K562 (cell line): ENCODE results near the gene AAMDC. TPM values are rescaled to one million over a fixed set of nuclear protein-coding genes. Genes with fewer than 3 reads are reported as not detected.

Source experiments
- ATAC-seq: fragments of 200-7000 bp; cut with Tn5 transposase; 3 replicates; pipeline ENCODE4 v1.9.1; 2020; ENCODE audit warnings: moderate library complexity
- BruUV-seq: library from RNA; stranded (reverse); fragments of 400-500 nt; replicated peaks from 2 replicates; lab custom pipeline; 2021; lab: Mats Ljungman, UMichigan
- CTCF ChIA-PET: fragments of 300-600 bp; formaldehyde crosslinking; extraction: SDS; loops from one replicate; lab custom pipeline; 2021; ENCODE audit warnings: low intra/inter-chr PET ratio; lab: Yijun Ruan, JAX
- POLR2A ChIA-PET: fragments of 300-600, 350-650 bp; sonication (Branson Sonifier 250); formaldehyde crosslinking; extraction: SDS; loops from one replicate; lab custom pipeline; 2021; ENCODE audit warnings: antibody characterized with exemption, inconsistent platforms; lab: Yijun Ruan, JAX
- DNase-seq, 4 experiments: peaks; one replicate each; pipeline versions ENCODE4 v3.0.0 to v3.0.0-alpha.2; 2011 to 2018; ENCODE audit warnings: low spot score in 3 of 4, mixed read lengths in 3 of 4; ENCODE audit errors: extremely low read depth in 1 of 4
- FAIRE-seq: peaks from 2 replicates; lab custom pipeline; 2011; peaks lifted over from hg19 to GRCh38; lab: Jason Lieb, UNC
- H2AFZ ChIP-seq: 2 replicates; pipeline ENCODE4 v1.6.0; 2011; ENCODE audit warnings: low read depth, low read length, control low read depth, inconsistent platforms
- H3K27ac ChIP-seq: fragments of 200-600 bp; 3 replicates; pipeline ENCODE4 v1.8.0; 2011; ENCODE audit warnings: low read depth, mild to moderate bottlenecking, control low read depth, inconsistent platforms, low read length, moderate library complexity, mixed read lengths; ENCODE audit errors: extremely low read depth
- H3K27me3 ChIP-seq, 2 experiments: fragments of 300-600 bp in 1 of 2; 2 replicates in 1 of 2; 3 replicates in 1 of 2; pipeline versions ENCODE4 v1.6.0 to v1.8.0; 2011; ENCODE audit warnings: inconsistent platforms in 2 of 2, low read length in 2 of 2, mild to moderate bottlenecking in 1 of 2, mixed read lengths in 1 of 2, moderate library complexity in 1 of 2; ENCODE audit not compliant: control insufficient read depth in 2 of 2, insufficient read depth in 2 of 2
- H3K36me3 ChIP-seq: fragments of 300-600 bp; 3 replicates; pipeline ENCODE4 v1.8.0; 2011; ENCODE audit warnings: mild to moderate bottlenecking, low read length, inconsistent platforms; ENCODE audit not compliant: control insufficient read depth, insufficient read depth
- H3K4me1 ChIP-seq, 2 experiments: fragments of 200-600 bp in 1 of 2; replicated peaks in 1 of 2; 2 replicates in 1 of 2; 3 replicates in 1 of 2; pipeline versions ENCODE4 v1.5.1 to v1.8.0; 2011; ENCODE audit warnings: inconsistent platforms in 2 of 2, low read length in 2 of 2, mild to moderate bottlenecking in 1 of 2, mixed read lengths in 1 of 2, moderate library complexity in 1 of 2; ENCODE audit not compliant: control insufficient read depth in 2 of 2, insufficient read depth in 2 of 2
- H3K4me2 ChIP-seq: 2 replicates; pipeline ENCODE4 v1.6.1; 2011; ENCODE audit warnings: low read length, control low read depth, inconsistent platforms, mixed read lengths; ENCODE audit not compliant: insufficient read depth
- H3K4me3 ChIP-seq: fragments of 200-600 bp; sonication (generic), shearing (Covaris generic); 2 replicates; pipeline ENCODE4 v1.5.1; 2016; ENCODE audit warnings: control low read depth, inconsistent platforms
- H3K79me2 ChIP-seq: fragments of 200-600 bp; 3 replicates; pipeline ENCODE4 v1.8.0; 2011; ENCODE audit warnings: low read length, inconsistent platforms; ENCODE audit not compliant: control insufficient read depth, insufficient read depth
- H3K9ac ChIP-seq, 2 experiments: 2 replicates each; pipeline versions ENCODE4 v1.6.0 to v1.6.1; 2011; ENCODE audit warnings: low read depth in 2 of 2, low read length in 2 of 2, control low read depth in 1 of 2, inconsistent platforms in 1 of 2, mild to moderate bottlenecking in 1 of 2, mixed read lengths in 1 of 2; ENCODE audit not compliant: insufficient read depth in 1 of 2
- H3K9me1 ChIP-seq: one replicate; pipeline ENCODE4 v1.6.0; 2011; ENCODE audit warnings: inconsistent platforms, mild to moderate bottlenecking, low read length, moderate library complexity; ENCODE audit not compliant: control insufficient read depth, insufficient read depth
- H3K9me3 ChIP-seq: replicated peaks from 2 replicates; pipeline ENCODE4 v1.5.1; 2011; ENCODE audit warnings: low read depth, low read length, inconsistent platforms; ENCODE audit not compliant: control insufficient read depth, insufficient read depth
- H4K20me1 ChIP-seq: replicated peaks from 2 replicates; pipeline ENCODE4 v1.6.1; 2011; ENCODE audit warnings: low read length, inconsistent platforms, mixed read lengths; ENCODE audit not compliant: control insufficient read depth, insufficient read depth
- C11orf30 ChIP-seq: fragments of 450-650 bp; IDR thresholded peaks from 2 replicates; pipeline ENCODE4 v1.6.1; 2016; ENCODE audit warnings: low read depth, mild to moderate bottlenecking
- ELF4 ChIP-seq: fragments of 450-650 bp; formaldehyde crosslinking; IDR thresholded peaks from 2 replicates; pipeline ENCODE4 v1.4.0; 2022; ENCODE audit warnings: missing genetic modification characterization
- ESRRA ChIP-seq: fragments of 450-650 bp; IDR thresholded peaks from 2 replicates; pipeline ENCODE4 v1.6.1; 2014; ENCODE audit warnings: low read depth, mild to moderate bottlenecking, moderate library complexity, borderline replicate concordance
- MLX ChIP-seq, 2 experiments: fragments of 450-650 bp in 1 of 2; sonication (generic) in 1 of 2; formaldehyde crosslinking; conservative IDR thresholded peaks; 2 replicates each; pipeline versions ENCODE4 v1.4.0 to v1.8.1; 2020 to 2022; ENCODE audit warnings: mild to moderate bottlenecking in 1 of 2, missing genetic modification reagents in 1 of 2
- NR2C1 ChIP-seq, 2 experiments: fragments of 450-650 bp; IDR thresholded peaks; 2 replicates each; pipeline ENCODE4 v1.6.1; 2017; ENCODE audit warnings: mild to moderate bottlenecking in 2 of 2, antibody characterized with exemption in 1 of 2, inconsistent platforms in 1 of 2, missing compliant biosample characterization in 1 of 2, missing genetic modification characterization in 1 of 2
- RAD51 ChIP-seq: fragments of 450-650 bp; IDR thresholded peaks from 2 replicates; pipeline ENCODE4 v1.7.1; 2016; ENCODE audit warnings: low read depth, mild to moderate bottlenecking, borderline replicate concordance
- RBM17 ChIP-seq: fragments of 200-400 bp; formaldehyde crosslinking; IDR thresholded peaks from 2 replicates; pipeline ENCODE4 v1.6.1; 2017; ENCODE audit warnings: low read depth, mild to moderate bottlenecking, low read length, borderline replicate concordance
- RFX1 ChIP-seq: fragments of 450-650 bp; IDR thresholded peaks from 2 replicates; pipeline ENCODE4 v1.6.1; 2016; ENCODE audit warnings: mild to moderate bottlenecking, moderate library complexity
- RUNX1 ChIP-seq: sonication (generic); IDR thresholded peaks from 2 replicates; pipeline ENCODE4 v1.6.1; 2016; ENCODE audit warnings: antibody characterized with exemption, low read depth
- ZNF217 ChIP-seq: sonication (generic); formaldehyde crosslinking; IDR thresholded peaks from 2 replicates; pipeline ENCODE4 v1.8.0; 2022; ENCODE audit warnings: mild to moderate bottlenecking, missing genetic modification reagents
- ZNF398 ChIP-seq: fragments of 250-450 bp; sonication (Bioruptor Pico); IDR thresholded peaks from 2 replicates; pipeline ENCODE4 v1.8.0; 2021; ENCODE audit warnings: moderate library complexity, mild to moderate bottlenecking, inconsistent platforms
- WGBS: fragments of 100-300 bp; shearing (Covaris generic); methylation state at CpG from one replicate; pipeline ENCODE4 v1.1.6; 2016; ENCODE audit warnings: low coverage, mixed read lengths; ENCODE audit not compliant: insufficient coverage; ENCODE audit errors: missing lambda C conversion rate; 5-methylcytosine and 5-hydroxymethylcytosine counted together
- in situ Hi-C: fragments of 300-500 bp; cut with MboI; formaldehyde crosslinking; loops from 4 replicates; pipeline ENCODE4 v1.15.0; 2018; ENCODE audit warnings: inconsistent platforms, mixed read lengths
- intact Hi-C: fragments of 100-400 bp; cut with micrococcal nuclease; formaldehyde crosslinking; loops from 2 replicates; pipeline ENCODE4 v1.14.2; 2022
- polyA plus RNA-seq, 8 experiments: library from polyadenylated mRNA; depleted of rRNA in 4 of 8; stranded (reverse) in 5 of 8; unstranded in 3 of 8; fragments of >200 nt; fragmentation: Nextera tagmentation in 2 of 8; fragmentation: Illumina TruSeq in 1 of 8; extraction: Ambion mirVana in 2 of 8; extraction: Trizol in 1 of 8; gene quantifications; 2 replicates each; pipeline versions ENCODE4 v1.2.1 to v1.2.3, GENCODE V29; 2011 to 2014; ENCODE audit warnings: inconsistent platforms in 1 of 8, missing spikeins in 1 of 8
- total RNA-seq, 7 experiments: library from RNA; depleted of rRNA in 6 of 7; stranded (reverse); fragments of >200 nt in 6 of 7; fragmentation: Illumina TruSeq in 2 of 7; extraction: Trizol in 2 of 7; gene quantifications; 2 replicates each; pipeline versions ENCODE4 v1.2.1 to v1.2.3, GENCODE V29; 2011 to 2021; ENCODE audit warnings: low replicate concordance in 1 of 7

AAMDC gene
- total and polyA plus RNA-seq, 9 of the 15 experiments (the other 6 are each of a cell fraction or from before 2014, with no cell fraction given): 10.4 to 40.6 (median 15.6) TPM

DNA sequence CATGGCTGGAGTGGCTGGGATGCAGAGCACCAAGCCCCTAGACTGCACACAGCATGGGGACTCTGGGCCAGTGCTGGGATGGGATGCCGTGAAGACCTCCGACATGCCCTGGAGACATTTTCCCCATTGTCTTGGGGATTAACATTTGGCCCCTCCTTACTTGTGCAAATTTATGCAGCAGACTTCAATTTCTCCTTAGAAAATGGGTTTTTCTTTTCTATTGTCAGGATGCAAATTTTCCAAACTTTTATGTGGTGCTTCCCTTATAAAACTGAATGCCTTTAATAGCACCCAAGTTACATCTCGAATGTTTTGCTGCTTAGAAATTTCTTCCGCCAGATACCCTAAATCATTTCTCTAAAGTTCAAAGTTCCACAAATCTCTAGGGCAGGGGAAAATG lies 29.6 kb upstream of the AAMDC start:
- FAIRE-seq: no peak
- intact Hi-C loops (no loop called here), in situ Hi-C loops (no loop called here)
- H3K27ac ChIP-seq: no peak overlapping the region
- CTCF ChIA-PET: no interaction called here
- H3K36me3 ChIP-seq: peaks cover 7% of the 10 kb centered on the region; the same call in 2 of the 3 replicates
- DNase-seq: no peak
- BruUV-seq: no TSS peak
- no peaks in the 10 kb centered on the region for H3K9me1 ChIP-seq
- H4K20me1 ChIP-seq: no peaks in the 10 kb centered on the region; the same call in 1 of the 2 replicates
- no peak for TF ChIP-seq ESRRA
- no peak for TF ChIP-seq ZNF398 (CRISPR knock-in tag)
- TF ChIP-seq RBM17: no peak
- no peak for TF ChIP-seq RFX1
- TF ChIP-seq ZNF217 (CRISPR knock-in tag): no peak
- no peak for TF ChIP-seq NR2C1 (IDR thresholded peaks at IDR 0.05)
- TF ChIP-seq NR2C1 (tag; IDR thresholded peaks at IDR 0.05): no peak
- no peak for TF ChIP-seq ELF4 (CRISPR knock-in tag)
- no peak for TF ChIP-seq RUNX1
- TF ChIP-seq C11orf30: no peak
- TF ChIP-seq MLX (CRISPR knock-in tag; conservative IDR thresholded peaks at IDR 0.05): no peak
- TF ChIP-seq RAD51: no peak
- no peaks in the 10 kb centered on the region for H3K27me3 ChIP-seq
- H3K9ac ChIP-seq: no peak overlapping the region
- H3K9me3 ChIP-seq: peaks cover 3% of the 10 kb centered on the region
- no peak overlapping the region for H2AFZ ChIP-seq
- POLR2A ChIA-PET: no interaction called here
- peaks cover 0 to 8% of the 10 kb centered on the region in 2 experiments; a peak in 2 of 5 replicates for H3K4me1 ChIP-seq
- peaks cover 90% of the 10 kb centered on the region for H3K79me2 ChIP-seq
- H3K4me3 ChIP-seq: no peak overlapping the region
- no peak overlapping the region for H3K4me2 ChIP-seq
- ATAC-seq: no peak
- WGBS: 96% methylated on average over 4 of the region's 4 CpGs
